ENCODE data around the gene DMRT2.
A peak's percentile ranks its signal among the peaks of the same experiment; 100 is the strongest.

The DMRT2 gene

DNA sequence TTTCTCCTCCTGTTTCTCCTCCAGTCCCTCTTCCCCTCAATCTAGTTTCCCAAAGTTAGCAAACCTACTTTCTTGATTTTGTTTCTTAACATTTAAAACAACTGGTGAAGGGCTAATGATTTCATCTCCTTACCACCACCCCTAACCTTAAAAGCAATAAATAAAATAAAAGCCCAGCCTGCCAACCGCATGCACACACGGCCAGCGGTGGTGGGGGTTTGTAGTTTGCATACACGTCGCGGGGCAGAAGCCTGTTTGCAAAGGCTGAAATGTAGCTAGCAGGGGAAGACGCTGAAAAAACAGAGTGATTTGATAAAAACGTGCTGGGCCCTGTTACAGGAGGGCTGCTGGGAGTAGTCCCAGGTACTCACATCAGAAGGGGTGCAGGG is 1.9 kb upstream of the DMRT2 start:
- no peak for DNase-seq

- DNase-seq, result no peak
These were observed 1.3 kb upstream of the DMRT2 start for GRCh38 chr9:1048811-1049210.

DNA sequence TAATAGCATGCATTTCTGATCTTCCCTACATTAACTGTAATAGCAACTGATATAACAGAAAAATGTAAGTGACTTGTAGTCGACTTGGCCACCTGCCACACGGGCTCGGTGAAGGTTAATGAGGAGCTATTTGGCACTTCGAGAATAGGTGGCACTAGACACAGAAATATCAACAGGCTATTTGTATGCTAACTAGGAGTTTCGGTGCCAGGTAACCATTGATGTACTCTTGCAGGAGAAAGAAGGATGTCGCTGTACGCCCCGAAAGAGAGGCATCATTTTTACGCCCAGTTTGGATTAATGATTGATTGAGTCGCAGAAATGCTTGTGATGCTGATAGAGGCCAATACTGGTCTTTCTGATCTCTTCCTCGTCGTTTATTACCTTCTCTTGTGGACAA is 516 bp upstream of the DMRT2 start:
- peak; percentile 28 for DNase-seq

- DNase-seq, result peak; percentile 65
These were observed 1.0 kb downstream of the DMRT2 start for GRCh38 chr9:1051210-1051583.

DNA sequence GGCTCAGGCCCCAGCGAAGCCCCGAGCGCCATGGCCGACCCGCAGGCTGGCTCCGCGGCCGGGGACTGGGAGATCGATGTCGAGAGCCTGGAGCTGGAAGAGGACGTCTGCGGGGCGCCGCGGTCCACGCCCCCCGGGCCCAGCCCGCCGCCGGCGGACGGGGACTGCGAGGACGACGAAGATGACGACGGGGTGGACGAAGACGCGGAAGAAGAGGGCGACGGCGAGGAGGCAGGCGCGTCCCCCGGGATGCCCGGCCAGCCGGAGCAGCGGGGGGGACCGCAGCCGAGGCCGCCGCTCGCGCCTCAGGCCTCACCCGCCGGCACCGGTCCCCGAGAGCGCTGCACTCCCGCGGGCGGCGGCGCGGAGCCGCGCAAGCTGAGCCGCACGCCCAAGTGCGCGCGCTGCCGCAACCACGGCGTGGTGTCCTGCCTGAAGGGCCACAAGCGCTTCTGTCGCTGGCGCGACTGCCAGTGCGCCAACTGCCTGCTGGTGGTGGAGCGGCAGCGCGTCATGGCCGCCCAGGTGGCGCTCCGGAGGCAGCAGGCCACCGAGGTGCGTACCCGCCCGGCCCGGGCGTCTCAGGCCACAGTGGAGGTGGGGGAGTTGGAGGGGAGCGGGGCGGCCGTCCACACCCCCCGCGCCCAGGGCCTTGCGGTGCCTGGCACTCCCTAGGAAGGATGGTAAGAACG is 1.6 kb downstream of the DMRT2 start:
- peak; percentile 20 for DNase-seq

GRCh38 chr9:1052365-1053281 is 2.5 kb downstream of the DMRT2 start:
- no peak for DNase-seq

- no peak for DNase-seq
These were observed 3.1 kb downstream of the DMRT2 start for GRCh38 chr9:1053282-1053621.

DNA sequence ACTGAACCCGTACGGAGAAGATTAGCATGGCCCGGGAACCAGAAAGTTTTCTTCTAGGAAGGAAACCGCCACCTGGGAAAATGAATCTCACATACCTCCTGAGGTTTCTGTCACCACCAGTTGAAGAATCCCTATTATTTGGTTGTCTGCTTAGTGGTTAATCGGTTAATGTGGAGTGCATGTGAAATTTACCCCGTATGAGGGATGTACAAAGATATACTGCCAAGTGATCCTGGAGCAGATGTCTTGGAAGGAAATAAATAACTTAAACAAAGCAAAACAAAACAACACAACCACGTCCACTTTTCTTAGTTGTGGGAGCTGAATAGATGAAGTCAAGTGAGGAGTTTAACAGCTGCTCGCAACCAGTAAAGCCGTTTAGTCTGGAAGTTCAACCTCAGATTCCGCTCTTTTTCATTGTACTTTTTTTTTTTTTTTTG is 3.8 kb downstream of the DMRT2 start:
- DNase-seq, result no peak

DNA sequence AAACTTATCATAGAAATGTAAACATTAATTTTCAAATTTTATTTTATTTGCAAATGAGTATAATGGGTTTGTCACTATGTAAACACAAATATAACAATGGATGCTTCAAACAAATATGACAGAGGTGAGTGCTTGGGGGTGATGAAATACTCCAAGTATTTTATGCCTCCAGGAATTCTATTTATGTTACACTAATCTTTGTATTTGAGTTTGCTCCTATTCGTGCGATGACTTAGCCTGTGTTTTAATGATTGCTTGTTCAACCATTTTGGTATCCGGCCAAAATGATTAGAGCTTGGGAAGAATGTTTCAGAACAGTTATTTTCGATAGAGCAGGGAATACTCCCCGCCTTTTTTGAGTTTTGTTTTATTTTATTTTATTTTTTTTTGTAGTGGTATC is 5.0 kb downstream of the DMRT2 start:
- DNase-seq, result no peak

- DNase-seq, result no peak
These were observed 7.8 kb downstream of the DMRT2 start for GRCh38 chr9:1057910-1058309.

- DNase-seq, result no peak
These were observed 8.8 kb downstream of the DMRT2 start for GRCh38 chr9:1058826-1059487.

GRCh38 chr9:1065130-1065529 is 15.0 kb downstream of the DMRT2 start:
- DNase-seq, result no peak

- DNase-seq, result no peak
These were observed 20.5 kb downstream of the DMRT2 start for GRCh38 chr9:1070692-1071091.

- DNase-seq, result peak; percentile 20
These were observed 21.6 kb downstream of the DMRT2 start for GRCh38 chr9:1071730-1072129.

DNA sequence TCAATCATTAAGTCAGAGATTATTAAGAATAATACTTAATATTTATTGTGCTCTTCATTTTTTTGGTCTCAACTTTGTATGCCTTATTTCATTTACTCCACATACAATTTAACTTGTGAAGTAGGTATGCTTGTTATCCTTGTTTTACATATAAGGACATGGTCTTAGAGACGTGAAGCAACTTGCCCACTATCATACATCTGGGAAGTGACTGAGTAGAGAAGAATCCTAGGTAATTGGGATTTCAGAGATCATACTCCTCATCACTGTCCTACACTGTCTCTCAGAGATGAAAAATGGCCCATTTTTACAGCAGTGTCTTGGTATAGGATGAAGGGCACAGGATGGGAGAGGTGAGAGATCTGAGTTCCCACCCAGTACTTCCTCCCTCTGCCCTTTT is 23.3 kb downstream of the DMRT2 start:
- DNase-seq, result no peak

GRCh38 chr9:1077616-1078015 is 27.5 kb downstream of the DMRT2 start:
- no peak for DNase-seq

DNA sequence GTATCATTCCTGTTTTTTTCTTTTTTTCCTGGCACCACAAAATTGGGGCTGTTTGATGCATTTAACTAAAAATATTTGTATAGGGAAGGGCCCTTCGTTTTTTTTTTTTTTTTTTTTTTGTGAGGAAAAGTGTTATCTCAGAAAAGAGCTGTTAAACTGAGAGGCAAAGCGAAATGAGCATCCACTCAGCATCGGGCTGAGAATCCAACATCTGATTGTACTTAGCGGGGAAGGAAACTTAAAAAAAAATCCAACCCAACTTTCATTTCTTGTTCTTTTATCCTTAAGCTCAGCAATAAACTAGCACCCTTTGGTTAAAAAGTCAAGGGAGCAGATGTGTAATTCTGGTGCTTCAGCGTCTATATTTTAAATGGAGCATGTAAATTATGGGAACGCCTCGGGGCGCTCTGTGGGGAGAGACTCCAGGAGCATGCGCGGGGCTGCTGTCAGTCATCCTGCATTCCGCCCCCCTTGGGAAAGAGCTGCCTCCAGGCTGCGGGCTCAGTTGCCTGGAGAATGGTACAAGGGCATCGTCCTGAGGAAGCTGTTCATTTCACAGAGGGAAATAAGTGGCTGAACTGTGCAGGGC is 33.3 kb downstream of the DMRT2 start:
- DNase-seq, result peak; percentile 39

- no peak for DNase-seq
These were observed 34.9 kb downstream of the DMRT2 start for GRCh38 chr9:1085086-1085485.

DNA sequence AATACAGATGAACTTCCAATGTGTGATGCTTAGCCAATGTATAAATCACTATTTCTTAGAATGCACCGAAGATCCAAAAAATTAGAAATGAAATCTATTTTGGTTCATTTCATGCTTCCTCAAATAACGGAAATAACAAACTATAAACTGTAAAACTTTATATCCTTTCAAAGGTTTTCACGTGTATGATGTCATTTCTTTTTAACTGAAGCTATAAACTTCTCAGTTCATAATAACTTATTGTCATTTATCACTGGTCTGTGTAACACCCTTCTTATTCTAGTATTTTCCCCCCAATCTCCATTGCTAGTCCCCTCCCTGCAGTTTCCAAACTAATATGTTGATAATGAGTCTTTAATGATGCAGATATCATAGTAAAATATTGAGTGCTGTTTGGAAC is 36.4 kb downstream of the DMRT2 start:
- no peak for DNase-seq

DNA sequence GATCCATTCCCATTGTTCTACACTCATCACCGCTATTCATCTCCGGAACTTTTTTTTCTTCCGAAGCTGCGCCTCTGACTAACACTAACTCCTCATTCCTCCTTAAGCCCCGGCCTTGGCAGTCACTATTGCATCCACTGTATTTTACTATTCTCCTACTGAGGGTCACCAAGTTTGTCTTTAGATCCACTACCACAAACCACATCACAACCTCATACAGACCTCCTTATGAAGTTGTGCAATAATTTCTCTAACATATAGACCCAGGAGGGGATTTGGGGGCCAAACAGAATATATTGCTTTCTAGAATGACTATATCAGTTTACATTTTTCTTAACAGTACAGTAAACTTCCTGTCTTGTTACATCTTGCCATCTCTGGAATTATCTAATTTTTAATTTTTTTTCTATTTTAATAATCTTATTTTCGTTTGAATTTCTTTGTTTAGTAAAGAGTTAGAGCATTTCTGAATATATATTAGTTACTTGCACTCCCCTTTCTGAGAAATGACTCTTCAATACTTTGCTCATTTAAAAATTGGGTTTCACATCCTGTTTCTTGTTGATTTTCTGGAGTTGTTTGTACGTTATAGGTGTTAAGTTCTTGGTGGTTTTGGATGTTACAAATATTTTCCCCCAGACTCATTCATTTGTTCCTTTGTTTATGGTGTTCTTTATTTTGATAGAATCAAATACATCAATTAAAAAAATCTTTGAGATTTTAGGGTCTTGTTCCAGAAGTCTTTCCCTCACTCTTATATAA is 37.1 kb downstream of the DMRT2 start:
- DNase-seq, result no peak

GRCh38 chr9:1094749-1095148 is 44.6 kb downstream of the DMRT2 start:
- no peak for DNase-seq

DNA sequence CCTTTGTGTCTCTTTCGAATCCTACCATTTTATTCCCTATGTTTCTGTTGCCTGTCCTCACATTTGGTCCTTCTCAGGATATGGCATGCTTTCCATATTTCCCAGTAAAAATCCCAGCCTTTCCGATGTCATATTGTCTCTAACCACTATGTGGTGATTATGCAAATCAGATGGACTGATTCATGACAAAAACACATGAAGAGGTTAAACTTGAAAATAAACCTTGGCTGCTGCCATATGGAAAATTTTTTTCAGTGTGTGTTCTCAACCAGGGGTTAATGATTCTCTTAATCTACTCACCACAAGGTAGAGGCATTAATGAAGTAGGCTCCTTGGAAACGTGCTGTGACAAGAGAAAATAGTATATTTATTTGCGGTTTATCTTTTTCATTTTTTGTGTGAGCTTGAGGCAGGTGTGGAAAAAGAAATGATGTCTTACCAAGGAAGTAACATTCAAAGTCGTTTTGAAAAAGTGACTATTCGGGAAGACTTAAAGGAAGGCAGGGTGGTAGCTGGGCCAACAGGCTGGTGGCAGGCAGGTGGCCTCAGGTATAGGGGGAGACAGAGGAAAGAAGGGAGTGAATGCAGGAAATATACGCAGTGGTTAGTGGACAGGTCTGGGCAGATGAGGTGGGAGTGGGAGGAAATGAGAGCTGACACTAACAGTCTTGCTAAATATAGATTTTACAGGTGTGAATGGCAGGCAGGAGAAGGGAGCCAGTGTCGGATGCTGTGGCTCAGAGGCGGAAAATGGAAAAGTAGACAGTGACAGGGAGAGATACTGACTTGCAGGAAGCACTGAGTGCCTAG is 46.2 kb downstream of the DMRT2 start:
- DNase-seq, result no peak
